CMK (cell line): ENCODE results near the gene RNASE8.
"Not testable (repeated sequence)": the region's sequence is repeated elsewhere in the genome, so short reads cannot be mapped to it uniquely, and the experiment has no call there.

Experiments
- DNase-seq: peaks from one replicate; pipeline ENCODE4 v3.0.0-alpha.2; 2010; ENCODE audit warnings: low read depth

The RNASE8 gene

GRCh38 chr14:21030531-21030930, 27.1 kb upstream of the RNASE8 start:
- DNase-seq = no peak

GRCh38 chr14:21032326-21033132, 25.1 kb upstream of the RNASE8 start:
- no peak for DNase-seq

- DNase-seq = no peak
These were observed 24.4 kb upstream of the RNASE8 start for GRCh38 chr14:21033133-21033698.

GRCh38 chr14:21034707-21035106, 22.9 kb upstream of the RNASE8 start, which contains the start of gene RNASE13:
Gene RNASE13, minus strand, starts transcription at chr14:21034807. Its CDS starts 519 bp downstream, at chr14:21034288.
- no peak for DNase-seq

GRCh38 chr14:21036751-21037150, 20.9 kb upstream of the RNASE8 start:
- no peak for DNase-seq

GRCh38 chr14:21037156-21037555, 20.5 kb upstream of the RNASE8 start:
- DNase-seq = no peak

GRCh38 chr14:21038441-21039422, 18.9 kb upstream of the RNASE8 start:
- DNase-seq = no peak

GRCh38 chr14:21039585-21040369, 17.8 kb upstream of the RNASE8 start:
- DNase-seq = no peak

- DNase-seq = no peak
These were observed 17.2 kb upstream of the RNASE8 start for GRCh38 chr14:21040370-21040925.

GRCh38 chr14:21040941-21041340, 16.7 kb upstream of the RNASE8 start:
- not testable (repeated sequence) for DNase-seq

GRCh38 chr14:21041676-21042433, 15.8 kb upstream of the RNASE8 start, which contains the start of gene RNASE7:
Gene RNASE7, plus strand, starts transcription at chr14:21042362. Its CDS starts 631 bp downstream, at chr14:21042993.
- DNase-seq = no peak

- DNase-seq = no peak
These were observed 14.7 kb upstream of the RNASE8 start for GRCh38 chr14:21042918-21043317.

GRCh38 chr14:21043387-21043973, 14.1 kb upstream of the RNASE8 start:
- DNase-seq = no peak

GRCh38 chr14:21043974-21044618, 13.5 kb upstream of the RNASE8 start:
- DNase-seq = peak; percentile 67

GRCh38 chr14:21047378-21047781, 10.2 kb upstream of the RNASE8 start:
- DNase-seq = no peak

- DNase-seq = no peak
These were observed 9.0 kb upstream of the RNASE8 start for GRCh38 chr14:21048638-21049037.

GRCh38 chr14:21049271-21049673, 8.3 kb upstream of the RNASE8 start:
- DNase-seq = no peak

- DNase-seq = no peak
These were observed 7.0 kb upstream of the RNASE8 start for GRCh38 chr14:21050597-21050996.
